ENCODE results near the gene VPS45. TPM values are rescaled to one million over a fixed set of nuclear protein-coding genes. Genes with fewer than 3 reads are reported as not detected.
A peak's percentile ranks its signal among the peaks of the same experiment; 100 is the strongest.

The VPS45 gene
- total and polyA plus RNA-seq, 2 of the 4 experiments (the other 2 are of a cell fraction) = 32.4 to 33.3 TPM

DNA sequence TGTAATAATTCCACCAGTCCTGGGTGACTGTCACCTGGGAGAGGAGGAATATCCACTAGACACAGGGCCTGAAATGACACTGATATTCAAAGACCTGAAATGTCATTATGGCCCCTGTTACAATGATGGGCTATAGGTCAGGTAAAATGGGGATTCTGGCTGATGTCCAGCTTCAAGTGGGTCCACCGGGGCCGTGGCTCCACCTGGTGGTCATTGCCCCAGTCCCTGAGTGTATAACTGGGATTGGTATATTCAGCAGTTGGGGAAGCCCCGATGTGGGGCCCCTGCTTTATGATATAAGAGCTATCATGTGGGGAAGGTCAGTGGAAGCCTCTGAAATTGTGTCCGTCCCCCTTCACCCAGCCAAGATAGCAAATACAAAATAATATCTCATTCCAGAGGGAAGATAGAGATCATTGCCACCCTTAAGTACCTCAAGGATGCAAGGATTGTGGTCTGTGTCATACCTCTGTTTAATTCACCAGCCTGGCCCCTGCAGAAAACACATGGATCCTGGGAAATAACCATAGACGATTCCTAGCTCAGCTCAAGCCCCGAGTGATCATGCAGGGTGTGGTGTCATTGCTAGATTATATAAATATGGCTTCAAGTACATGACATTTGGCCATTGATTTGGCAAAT is 101.5 kb downstream of the VPS45 start:
- no peak overlapping the region for H3K14ac ChIP-seq (replicated peaks; ENCODE audit: low read depth, low read length)
- no CpG with 5 or more reads among the region's 6 CpGs for WGBS, 2 experiments (ENCODE audit: extremely low coverage in 2 of 2, insufficient read length in 1 of 2)
- no peak overlapping the region for H4K5ac ChIP-seq (ENCODE audit: low read depth, low read length)
- 0 out of 2 replicates have a peak overlapping the region, but pooled peaks have one; percentile 5 for H4K91ac ChIP-seq (ENCODE audit: insufficient read depth, low read depth, low read length)
- H3K9me1 ChIP-seq (ENCODE audit: insufficient read depth, low read length) = peaks cover 11% of the 10 kb centered on the region
- ATAC-seq (ENCODE audit: low read depth) (peak; percentile 65), DNase-seq (peak; percentile 63)
- no peak overlapping the region for H3K23ac ChIP-seq (ENCODE audit: low read depth, low read length)
- H3K4ac ChIP-seq (ENCODE audit: low read depth, low read length) = no peak overlapping the region
- no peak overlapping the region for H2BK5ac ChIP-seq (ENCODE audit: low read depth, low read length, poor library complexity, severe bottlenecking)
- no peaks in the 10 kb centered on the region for H3K36me3 ChIP-seq (ENCODE audit: control insufficient read depth, insufficient read depth, low read length)
- in situ Hi-C loops (cut with MboI; ENCODE audit: low sequenced_read_pairs) (loop anchor here (5.0 kb wide), 2 partner anchors 97 to 207 kb away; no protein-coding TSS in a partner anchor), intact Hi-C loops (cut with micrococcal nuclease) (loop anchor here (1.0 to 2.0 kb wide), 2 partner anchors 96 to 206 kb away; no protein-coding TSS in a partner anchor), dilution Hi-C loops (cut with HindIII; ENCODE audit: low sequenced_read_pairs, unreplicated experiment) (no loop called here)
- ChIA-PET CTCF (interaction anchor here (0.5 to 1.5 kb wide), 8 partner anchors 10 to 281 kb away, joined by 3 to 9 read pairs (median 4); a partner anchor contains a TSS), POLR2A (ENCODE audit: unreplicated experiment) (no interaction called here)
- no peak overlapping the region for H2BK120ac ChIP-seq (ENCODE audit: low read depth, low read length)
- no peak overlapping the region for H2BK15ac ChIP-seq (ENCODE audit: low read depth, low read length)
- H3K18ac ChIP-seq (ENCODE audit: low read depth, low read length) = no peak overlapping the region
- H3K9ac ChIP-seq (ENCODE audit: low read depth, low read length) = no peak overlapping the region
- no peaks in the 10 kb centered on the region for H3K27me3 ChIP-seq (ENCODE audit: control insufficient read depth, insufficient read depth, low read length)
- no TSS peak for BruUV-seq (replicated peaks)
- H4K20me1 ChIP-seq (ENCODE audit: insufficient read depth, low read length) = no peaks in the 10 kb centered on the region
- H4K8ac ChIP-seq (ENCODE audit: low read depth in 2 of 2, low read length in 2 of 2) = no peak overlapping the region
- H2AK5ac ChIP-seq (ENCODE audit: low read depth, low read length) = peak overlapping the region; percentile 40; the same call in 1 of the 2 replicates
- peaks cover 0 to 2% of the 10 kb centered on the region in 2 experiments; a peak in 2 of 4 replicates for H3K79me1 ChIP-seq (ENCODE audit: low read depth in 1 of 2, low read length in 2 of 2)
- no peak overlapping the region for H3K56ac ChIP-seq (ENCODE audit: extremely low read depth, insufficient read depth, low read length)
- peak overlapping the region; percentile 11 for H2AK9ac ChIP-seq (replicated peaks; ENCODE audit: low read depth, low read length, poor library complexity)
- H3K27ac ChIP-seq (ENCODE audit: insufficient read depth, low read length) = no peak overlapping the region
- peak overlapping the region; percentile 37; the same call in 1 of the 2 replicates for H2BK20ac ChIP-seq (ENCODE audit: low read depth, low read length)
- H3K4me3 ChIP-seq (ENCODE audit: insufficient read depth, low read depth, low read length) = no peak overlapping the region
- no peaks in the 10 kb centered on the region for H3K9me3 ChIP-seq (ENCODE audit: control insufficient read depth, insufficient read depth, low read length)
- H3K4me1 ChIP-seq (ENCODE audit: control insufficient read depth, insufficient read depth, low read length) = peaks cover 6% of the 10 kb centered on the region
- no peak for TF ChIP-seq RCOR1 (IDR thresholded peaks at IDR 0.05; ENCODE audit: insufficient replicate concordance, low read length)
- 0 out of 2 replicates have a peak, but pooled peaks have one; percentile 62 for TF ChIP-seq CHD1 (IDR thresholded peaks at IDR 0.05; ENCODE audit: low read depth, low read length)
- peak; percentile 97 for TF ChIP-seq SMC3 (IDR thresholded peaks at IDR 0.05; ENCODE audit: low read depth, low read length)
- TF ChIP-seq, protein P1, sequence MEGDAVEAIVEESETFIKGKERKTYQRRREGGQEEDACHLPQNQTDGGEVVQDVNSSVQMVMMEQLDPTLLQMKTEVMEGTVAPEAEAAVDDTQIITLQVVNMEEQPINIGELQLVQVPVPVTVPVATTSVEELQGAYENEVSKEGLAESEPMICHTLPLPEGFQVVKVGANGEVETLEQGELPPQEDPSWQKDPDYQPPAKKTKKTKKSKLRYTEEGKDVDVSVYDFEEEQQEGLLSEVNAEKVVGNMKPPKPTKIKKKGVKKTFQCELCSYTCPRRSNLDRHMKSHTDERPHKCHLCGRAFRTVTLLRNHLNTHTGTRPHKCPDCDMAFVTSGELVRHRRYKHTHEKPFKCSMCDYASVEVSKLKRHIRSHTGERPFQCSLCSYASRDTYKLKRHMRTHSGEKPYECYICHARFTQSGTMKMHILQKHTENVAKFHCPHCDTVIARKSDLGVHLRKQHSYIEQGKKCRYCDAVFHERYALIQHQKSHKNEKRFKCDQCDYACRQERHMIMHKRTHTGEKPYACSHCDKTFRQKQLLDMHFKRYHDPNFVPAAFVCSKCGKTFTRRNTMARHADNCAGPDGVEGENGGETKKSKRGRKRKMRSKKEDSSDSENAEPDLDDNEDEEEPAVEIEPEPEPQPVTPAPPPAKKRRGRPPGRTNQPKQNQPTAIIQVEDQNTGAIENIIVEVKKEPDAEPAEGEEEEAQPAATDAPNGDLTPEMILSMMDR (conservative IDR thresholded peaks at IDR 0.05; ENCODE audit: low read depth, low read length) = peak; percentile 93
- peak; percentile 93 for TF ChIP-seq RAD21 (IDR thresholded peaks at IDR 0.05; ENCODE audit: low read length)
- H2AFZ ChIP-seq (replicated peaks; ENCODE audit: low read length, poor library complexity) = peak overlapping the region; percentile 25
- no peak overlapping the region for H3K4me2 ChIP-seq (ENCODE audit: low read depth, low read length)
